Mucosa of descending colon (tissue), 3 donors: Measurements from ENCODE around the gene FIGNL2. TPM values are rescaled to one million over a fixed set of nuclear protein-coding genes. Genes with fewer than 3 reads are reported as not detected.
A peak's percentile ranks its signal among the peaks of the same experiment; 100 is the strongest.

Experiments
- ATAC-seq: fragments of 200-7000 bp; cut with Tn5 transposase; one replicate; pipeline ENCODE4 v1.9.1; 2020; ENCODE audit warnings: mild to moderate bottlenecking, moderate library complexity
- DNase-seq, 3 donors: peaks; one replicate each; pipeline ENCODE4 v3.0.0-alpha.2; 2020
- H3K36me3 ChIP-seq: fragments of 200-600 bp; one replicate; pipeline ENCODE4 v1.8.0; 2021; ENCODE audit warnings: low read depth, mild to moderate bottlenecking
- H3K4me1 ChIP-seq: fragments of 200-600 bp; one replicate; pipeline ENCODE4 v1.8.0; 2021; ENCODE audit warnings: low read depth, mild to moderate bottlenecking
- H3K4me3 ChIP-seq: fragments of 200-600 bp; one replicate; pipeline ENCODE4 v1.8.0; 2021; ENCODE audit warnings: mild to moderate bottlenecking
- H3K9me3 ChIP-seq: fragments of 200-600 bp; one replicate; pipeline ENCODE4 v1.8.0; 2021; ENCODE audit warnings: mild to moderate bottlenecking
- intact Hi-C, 2 donors: fragments of 100-400 bp; cut with DNase I in 1 of 2; cut with micrococcal nuclease in 1 of 2; formaldehyde crosslinking; loops; one replicate each; pipeline versions ENCODE4 v1.11.0 to v1.11.1; 2022; cut with DNase I, micrococcal nuclease
- total RNA-seq, 3 donors: library from RNA; stranded (reverse); fragmentation: NEBNext Ultra II Directional in 2 of 3; extraction: Animal tissue kit (Norgen Biotek cat#: 25700) in 2 of 3; gene quantifications; one replicate each; pipeline versions ENCODE4 v1.2.1 to v1.2.4, GENCODE V29; 2021 to 2023
- TF ChIP-seq, protein P1 (sequence below): fragments of 200-600 bp; IDR thresholded peaks from one replicate; pipeline ENCODE4 v1.8.0; 2022; ENCODE audit warnings: antibody characterized with exemption, mild to moderate bottlenecking
- donor health status: DM: no; HTN: no; CAD: no; lungs with moderate emphysema.
- donor health status: DM: no; HTN: no; CAD: no.
- donor health status: DM: no; HTN: yes; CAD: no.

Gene FIGNL2
- total RNA-seq, 3 donors from 2014 or later = 0.26 to 0.44 (median 0.34) TPM

DNA sequence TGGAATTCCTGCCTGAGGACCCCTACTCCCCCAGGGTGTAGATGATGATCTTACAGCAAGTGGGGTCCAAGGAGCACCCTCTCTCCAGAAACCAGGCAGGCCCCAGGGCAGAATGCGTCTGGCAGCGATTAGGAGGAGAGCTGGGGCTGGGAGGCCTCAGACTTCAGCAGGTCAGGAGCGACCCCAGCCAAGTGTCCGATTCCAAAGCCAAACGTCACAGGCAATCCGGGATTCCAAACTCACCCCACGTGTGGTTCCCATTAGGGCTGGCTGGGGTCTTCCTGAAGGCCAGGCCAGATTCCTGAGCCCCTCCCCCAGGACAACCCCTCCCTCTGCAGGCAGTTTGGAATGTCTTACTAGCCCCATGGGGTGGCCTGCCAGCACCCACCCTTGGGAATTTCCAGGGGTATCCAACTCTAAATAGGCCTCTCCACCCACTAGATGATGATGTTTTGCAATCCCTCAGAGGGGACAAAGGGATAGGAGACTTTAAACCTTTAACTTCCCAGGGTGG is 17.3 kb upstream of the FIGNL2 start:
- peaks cover 12% of the 10 kb centered on the region for H3K4me1 ChIP-seq
- H3K9me3 ChIP-seq = no peaks in the 10 kb centered on the region
- TF ChIP-seq, protein P1, sequence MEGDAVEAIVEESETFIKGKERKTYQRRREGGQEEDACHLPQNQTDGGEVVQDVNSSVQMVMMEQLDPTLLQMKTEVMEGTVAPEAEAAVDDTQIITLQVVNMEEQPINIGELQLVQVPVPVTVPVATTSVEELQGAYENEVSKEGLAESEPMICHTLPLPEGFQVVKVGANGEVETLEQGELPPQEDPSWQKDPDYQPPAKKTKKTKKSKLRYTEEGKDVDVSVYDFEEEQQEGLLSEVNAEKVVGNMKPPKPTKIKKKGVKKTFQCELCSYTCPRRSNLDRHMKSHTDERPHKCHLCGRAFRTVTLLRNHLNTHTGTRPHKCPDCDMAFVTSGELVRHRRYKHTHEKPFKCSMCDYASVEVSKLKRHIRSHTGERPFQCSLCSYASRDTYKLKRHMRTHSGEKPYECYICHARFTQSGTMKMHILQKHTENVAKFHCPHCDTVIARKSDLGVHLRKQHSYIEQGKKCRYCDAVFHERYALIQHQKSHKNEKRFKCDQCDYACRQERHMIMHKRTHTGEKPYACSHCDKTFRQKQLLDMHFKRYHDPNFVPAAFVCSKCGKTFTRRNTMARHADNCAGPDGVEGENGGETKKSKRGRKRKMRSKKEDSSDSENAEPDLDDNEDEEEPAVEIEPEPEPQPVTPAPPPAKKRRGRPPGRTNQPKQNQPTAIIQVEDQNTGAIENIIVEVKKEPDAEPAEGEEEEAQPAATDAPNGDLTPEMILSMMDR = no peak
- no peak overlapping the region for H3K4me3 ChIP-seq
- no peaks in the 10 kb centered on the region for H3K36me3 ChIP-seq
- DNase-seq = no peak
- intact Hi-C loops = no loop called here
- no peak for ATAC-seq

- H3K9me3 ChIP-seq = no peaks in the 10 kb centered on the region
- DNase-seq (no peak), ATAC-seq (no peak)
- no peaks in the 10 kb centered on the region for H3K36me3 ChIP-seq
- no peak overlapping the region for H3K4me3 ChIP-seq
- TF ChIP-seq, protein P1 = no peak
- intact Hi-C loops = no loop called here
- peaks cover 12% of the 10 kb centered on the region for H3K4me1 ChIP-seq
These were observed 16.5 kb upstream of the FIGNL2 start for GRCh38 chr12:51864833-51865670.

- Histone ChIP-seq H3K9me3 (no peaks in the 10 kb centered on the region), H3K4me3 (no peak overlapping the region), H3K36me3 (no peaks in the 10 kb centered on the region), H3K4me1 (peaks cover 12% of the 10 kb centered on the region)
- ATAC-seq = peak; percentile 57
- TF ChIP-seq, protein P1 = no peak
- DNase-seq = no peak
- intact Hi-C loops = no loop called here
These were observed 15.7 kb upstream of the FIGNL2 start for GRCh38 chr12:51863933-51864832.

DNA sequence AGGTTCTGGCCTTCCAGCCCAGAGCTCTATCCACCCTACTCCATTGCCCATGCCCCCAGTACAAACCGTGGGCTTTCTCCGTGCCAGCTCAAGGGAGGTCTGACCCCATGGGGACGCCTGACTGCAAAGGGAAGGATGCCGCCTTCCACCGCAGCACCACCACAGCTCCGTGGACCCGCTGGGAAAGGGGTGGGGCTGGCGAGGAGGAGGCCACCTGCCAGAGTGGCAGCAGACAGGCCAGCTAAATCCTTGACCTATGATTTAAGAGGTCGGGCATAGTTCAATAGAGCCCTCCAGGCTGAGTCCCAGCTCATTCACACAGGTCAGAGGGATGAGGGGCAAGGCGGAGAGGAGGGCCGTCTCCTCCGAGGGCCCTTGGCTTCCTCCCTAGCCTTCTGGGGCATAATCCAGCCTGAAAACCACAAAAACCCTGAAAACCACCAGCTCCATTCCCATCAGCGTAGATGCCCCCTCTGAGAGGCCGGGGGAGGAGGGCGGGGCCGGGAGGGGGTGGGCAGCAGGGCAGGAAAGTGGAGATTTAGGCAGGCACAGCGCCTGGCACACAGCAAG is 14.9 kb upstream of the FIGNL2 start:
- intact Hi-C loops = no loop called here
- TF ChIP-seq, protein P1 = no peak
- Histone ChIP-seq H3K4me3 (no peak overlapping the region), H3K36me3 (no peaks in the 10 kb centered on the region), H3K4me1 (peaks cover 9% of the 10 kb centered on the region), H3K9me3 (no peaks in the 10 kb centered on the region)
- DNase-seq (no peak), ATAC-seq (peak; percentile 26)

DNA sequence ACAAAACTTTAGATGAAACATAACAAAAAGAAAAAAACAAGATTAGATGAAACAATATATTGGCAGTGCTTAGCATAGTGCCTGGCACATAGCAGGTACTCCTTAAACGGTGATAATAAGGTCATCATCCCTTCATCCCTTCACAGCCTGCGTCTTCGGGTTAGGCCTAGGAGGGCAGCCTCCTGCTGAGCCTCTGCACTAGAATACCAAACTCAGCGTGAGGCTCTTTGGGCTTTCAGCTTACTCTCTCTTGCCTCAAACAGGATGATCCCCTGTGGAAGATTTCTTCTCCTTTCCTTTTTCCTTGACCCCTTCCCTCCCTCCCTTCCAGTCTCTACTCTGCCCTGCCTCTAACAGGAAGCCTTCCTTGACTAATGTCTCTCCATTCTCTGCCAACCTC is 14.4 kb upstream of the FIGNL2 start:
- Histone ChIP-seq H3K36me3 (no peaks in the 10 kb centered on the region), H3K4me1 (peaks cover 9% of the 10 kb centered on the region), H3K9me3 (no peaks in the 10 kb centered on the region), H3K4me3 (no peak overlapping the region)
- DNase-seq (no peak), ATAC-seq (no peak)
- intact Hi-C loops = no loop called here
- TF ChIP-seq, protein P1 = no peak
